ENCODE results near the gene MCF2L. TPM values are rescaled to one million over a fixed set of nuclear protein-coding genes. Genes with fewer than 3 reads are reported as not detected.

The MCF2L gene
- total RNA-seq, 2 donors from 2014 or later, result 48.0 to 49.9 TPM

DNA sequence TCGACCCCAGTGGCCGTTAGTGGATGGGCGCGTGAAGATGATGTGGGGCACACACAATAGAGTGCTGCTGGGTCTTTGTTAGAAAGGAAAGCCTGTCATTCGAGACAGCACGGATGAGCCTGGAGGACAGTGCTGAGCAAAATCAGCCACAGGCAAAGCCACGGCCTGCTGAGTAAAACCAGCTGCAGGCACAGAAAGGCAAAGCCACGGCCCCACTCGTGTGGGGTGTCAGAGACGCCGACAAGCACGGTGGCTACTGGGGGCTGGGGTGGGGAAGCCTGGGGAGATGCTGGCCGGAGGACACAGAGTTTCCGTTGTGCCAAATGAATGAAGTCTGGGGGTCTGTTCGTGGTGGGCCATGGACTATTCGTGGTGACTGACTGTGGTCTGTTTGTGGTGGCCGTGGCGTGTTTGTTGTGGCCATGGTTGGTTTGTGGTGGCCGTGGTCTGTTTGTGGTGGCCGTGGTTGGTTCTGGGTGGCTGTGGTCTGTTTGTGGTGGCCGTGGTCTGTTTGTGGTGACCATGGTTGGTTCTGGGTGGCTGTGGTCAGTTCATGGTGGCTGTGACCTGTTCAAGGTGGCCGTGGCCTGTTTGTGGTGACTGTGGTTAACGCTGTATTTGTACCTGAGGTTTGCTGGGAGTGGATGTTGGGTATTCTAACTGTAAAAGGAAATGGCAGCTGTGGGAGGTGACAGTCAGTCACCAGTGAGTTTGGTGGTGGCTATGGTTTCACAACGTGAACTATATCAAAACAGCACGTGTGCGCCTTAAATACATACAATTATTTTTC lies 36.3 kb downstream of the MCF2L start:
- Histone ChIP-seq H3K36me3 (ENCODE audit: control insufficient read depth, insufficient read depth, low read length) (no peaks in the 10 kb centered on the region), H3K9me3 (ENCODE audit: control insufficient read depth, low read length) (no peaks in the 10 kb centered on the region), H3K27me3 (ENCODE audit: control insufficient read depth, insufficient read depth, low read length, poor library complexity, severe bottlenecking) (no peaks in the 10 kb centered on the region), H3K4me3 (ENCODE audit: low read length) (no peak overlapping the region), H3K9ac (ENCODE audit: extremely low read depth, low read length, poor library complexity, severe bottlenecking) (no peak overlapping the region), H3K4me1 (ENCODE audit: control insufficient read depth, insufficient read depth, low read length) (peaks cover 3% of the 10 kb centered on the region), H3K27ac (ENCODE audit: low read depth, low read length) (no peak overlapping the region)
- H3K4me3 Mint-ChIP-seq, result no peak overlapping the region
- H3K36me3 Mint-ChIP-seq (ENCODE audit: low read depth), result peaks cover 12% of the 10 kb centered on the region
- no peaks in the 10 kb centered on the region for H3K27me3 Mint-ChIP-seq (ENCODE audit: insufficient read depth)
- TF ChIP-seq CTCF (conservative IDR thresholded peaks at IDR 0.05), result no peak
- no peaks in the 10 kb centered on the region for H3K9me3 Mint-ChIP-seq
- whole genome bisulfite sequencing, 2 experiments (ENCODE audit: insufficient coverage in 1 of 2, insufficient read length in 1 of 2), result 93 to 96% methylated on average over 16 to 26 of the region's 26 CpGs
- peaks cover 13% of the 10 kb centered on the region for H3K4me1 Mint-ChIP-seq
- DNase-seq, result no peak
- H3K27ac Mint-ChIP-seq, result no peak overlapping the region

DNA sequence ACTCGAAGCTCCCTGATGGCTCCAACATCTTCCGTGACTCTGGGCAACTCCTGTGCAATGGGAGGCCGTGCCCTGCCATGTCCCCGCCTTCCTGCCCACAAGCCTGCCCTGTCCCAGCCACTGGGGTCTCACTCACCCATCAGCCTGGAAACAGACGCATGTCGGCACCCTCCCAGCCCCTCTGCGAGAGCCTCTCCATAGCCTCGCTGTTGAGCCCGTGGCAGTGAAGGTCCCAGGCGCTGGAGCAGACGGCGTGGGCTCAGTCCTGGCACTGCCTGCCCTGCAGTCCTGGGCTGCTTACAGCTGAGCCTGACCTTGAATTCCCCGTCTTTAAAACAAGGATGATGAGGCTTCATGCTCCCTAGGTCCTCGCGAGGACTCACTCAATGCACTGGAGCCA lies 37.0 kb downstream of the MCF2L start:
- no peak overlapping the region for H3K4me3 ChIP-seq (ENCODE audit: low read length)
- Mint-ChIP-seq H3K9me3 (peaks cover under 1% of the 10 kb centered on the region), H3K27ac (peak overlapping the region; percentile 55), H3K4me3 (no peak overlapping the region), H3K36me3 (ENCODE audit: low read depth) (peaks cover 12% of the 10 kb centered on the region), H3K27me3 (ENCODE audit: insufficient read depth) (no peaks in the 10 kb centered on the region), H3K4me1 (peaks cover 12% of the 10 kb centered on the region)
- no peak for TF ChIP-seq CTCF (conservative IDR thresholded peaks at IDR 0.05)
- H3K4me1 ChIP-seq (ENCODE audit: control insufficient read depth, insufficient read depth, low read length), result peaks cover 3% of the 10 kb centered on the region
- H3K9me3 ChIP-seq (ENCODE audit: control insufficient read depth, low read length), result no peaks in the 10 kb centered on the region
- no peak overlapping the region for H3K27ac ChIP-seq (ENCODE audit: low read depth, low read length)
- no peak for DNase-seq
- no peaks in the 10 kb centered on the region for H3K27me3 ChIP-seq (ENCODE audit: control insufficient read depth, insufficient read depth, low read length, poor library complexity, severe bottlenecking)
- no peaks in the 10 kb centered on the region for H3K36me3 ChIP-seq (ENCODE audit: control insufficient read depth, insufficient read depth, low read length)
- H3K9ac ChIP-seq (ENCODE audit: extremely low read depth, low read length, poor library complexity, severe bottlenecking), result no peak overlapping the region
- WGBS, 2 experiments (ENCODE audit: insufficient coverage in 1 of 2, insufficient read length in 1 of 2), result 95% methylated on average over 8 to 15 of the region's 15 CpGs

- H3K4me3 Mint-ChIP-seq, result no peak overlapping the region
- H3K27ac ChIP-seq (ENCODE audit: low read depth, low read length), result no peak overlapping the region
- H3K9ac ChIP-seq (ENCODE audit: extremely low read depth, low read length, poor library complexity, severe bottlenecking), result no peak overlapping the region
- H3K27me3 Mint-ChIP-seq (ENCODE audit: insufficient read depth), result no peaks in the 10 kb centered on the region
- H3K36me3 Mint-ChIP-seq (ENCODE audit: low read depth), result peaks cover 16% of the 10 kb centered on the region
- H3K27ac Mint-ChIP-seq, result no peak overlapping the region
- H3K4me1 ChIP-seq (ENCODE audit: control insufficient read depth, insufficient read depth, low read length), result peaks cover 2% of the 10 kb centered on the region
- H3K4me1 Mint-ChIP-seq, result peaks cover 5% of the 10 kb centered on the region
- TF ChIP-seq CTCF (conservative IDR thresholded peaks at IDR 0.05), result no peak
- 89 to 95% methylated on average over 7 to 16 of the region's 16 CpGs for WGBS, 2 experiments (ENCODE audit: insufficient coverage in 1 of 2, insufficient read length in 1 of 2)
- no peak for DNase-seq
- no peak overlapping the region for H3K4me3 ChIP-seq (ENCODE audit: low read length)
- no peaks in the 10 kb centered on the region for H3K36me3 ChIP-seq (ENCODE audit: control insufficient read depth, insufficient read depth, low read length)
- H3K9me3 Mint-ChIP-seq, result peaks cover 5% of the 10 kb centered on the region
- no peaks in the 10 kb centered on the region for H3K27me3 ChIP-seq (ENCODE audit: control insufficient read depth, insufficient read depth, low read length, poor library complexity, severe bottlenecking)
- no peaks in the 10 kb centered on the region for H3K9me3 ChIP-seq (ENCODE audit: control insufficient read depth, low read length)
Measured at GRCh38 chr13:113006660-113007059, 37.6 kb downstream of the MCF2L start.
